HepG2 (cell line): ENCODE data around the gene SCFD2. TPM values are rescaled to one million over a fixed set of nuclear protein-coding genes. Genes with fewer than 3 reads are reported as not detected.

Experiments
- ATAC-seq: fragments of 200-7000 bp; cut with Tn5 transposase; 3 replicates; pipeline ENCODE4 v1.9.1; 2020; ENCODE audit warnings: mild to moderate bottlenecking, moderate library complexity
- BruUV-seq: library from RNA; stranded (reverse); fragments of 400-500 nt; replicated peaks from 2 replicates; lab custom pipeline; 2021; lab: Mats Ljungman, UMichigan
- CTCF ChIA-PET: fragments of 300-600 bp; formaldehyde crosslinking; extraction: SDS; loops from one replicate; lab custom pipeline; 2021; ENCODE audit warnings: low total read pairs, inconsistent platforms, low intra/inter-chr PET ratio; lab: Yijun Ruan, JAX
- POLR2A ChIA-PET: fragments of 350-600 bp; sonication (Branson Sonifier 250); formaldehyde crosslinking; loops from one replicate; lab custom pipeline; 2020; ENCODE audit warnings: antibody characterized with exemption, inconsistent platforms; lab: Yijun Ruan, JAX
- DNase-seq: peaks from one replicate; pipeline ENCODE4 v3.0.0-alpha.2; 2015; ENCODE audit warnings: low spot score
- FAIRE-seq: peaks from 3 replicates; lab custom pipeline; 2011; peaks lifted over from hg19 to GRCh38; lab: Jason Lieb, UNC
- H2AFZ ChIP-seq: one replicate; pipeline ENCODE4 v1.6.1; 2011; ENCODE audit warnings: low read length, inconsistent platforms
- H3K27ac ChIP-seq: fragments of 300-600 bp; 3 replicates; pipeline ENCODE4 v1.8.0; 2011; ENCODE audit warnings: mixed run types, mild to moderate bottlenecking, mixed read lengths, low read length, inconsistent platforms; ENCODE audit not compliant: insufficient read depth; ENCODE audit errors: extremely low read length
- H3K27me3 ChIP-seq, 2 experiments: fragments of 200-600 bp in 1 of 2; 2 replicates in 1 of 2; 3 replicates in 1 of 2; pipeline versions ENCODE4 v1.6.0 to v1.8.0; 2011; ENCODE audit warnings: low read length in 2 of 2, mild to moderate bottlenecking in 2 of 2, moderate library complexity in 2 of 2, inconsistent platforms in 1 of 2; ENCODE audit not compliant: insufficient read depth in 2 of 2, control insufficient read depth in 1 of 2
- H3K36me3 ChIP-seq, 2 experiments: fragments of 200-600 bp in 1 of 2; replicated peaks in 1 of 2; 2 replicates in 1 of 2; 3 replicates in 1 of 2; pipeline versions ENCODE4 v1.5.1 to v1.8.0; 2011; ENCODE audit warnings: low read length in 2 of 2, inconsistent platforms in 1 of 2; ENCODE audit not compliant: insufficient read depth in 2 of 2, control insufficient read depth in 1 of 2
- H3K4me1 ChIP-seq: 2 replicates; pipeline ENCODE4 v1.5.1; 2012; ENCODE audit warnings: low read length, inconsistent platforms; ENCODE audit not compliant: insufficient read depth
- H3K4me2 ChIP-seq: 2 replicates; pipeline ENCODE4 v1.6.0; 2011; ENCODE audit warnings: low read depth, low read length, inconsistent platforms
- H3K4me3 ChIP-seq, 3 experiments: fragments of 200-600 bp in 1 of 3; sonication (generic), shearing (Covaris generic) in 1 of 3; replicated peaks in 1 of 3; 2 replicates each; pipeline ENCODE4 v1.5.1; 2011 to 2016; ENCODE audit warnings: low read length in 3 of 3, inconsistent platforms in 2 of 3, low read depth in 2 of 3, mild to moderate bottlenecking in 2 of 3, control low read depth in 1 of 3, mixed read lengths in 1 of 3; ENCODE audit not compliant: insufficient read depth in 1 of 3
- H3K79me2 ChIP-seq: one replicate; pipeline ENCODE4 v1.6.1; 2011; ENCODE audit warnings: low read length, inconsistent platforms; ENCODE audit not compliant: insufficient read depth
- H3K9ac ChIP-seq: 2 replicates; pipeline ENCODE4 v1.6.0; 2011; ENCODE audit warnings: mild to moderate bottlenecking, low read depth, low read length, inconsistent platforms; ENCODE audit not compliant: insufficient read depth
- H3K9me3 ChIP-seq: 2 replicates; pipeline ENCODE4 v1.5.1; 2012; ENCODE audit warnings: mild to moderate bottlenecking, low read length
- H4K20me1 ChIP-seq: 2 replicates; pipeline ENCODE4 v1.6.0; 2011; ENCODE audit warnings: inconsistent platforms, mild to moderate bottlenecking, low read length, moderate library complexity; ENCODE audit not compliant: insufficient read depth
- ASH2L ChIP-seq: fragments of 300-600, 200-600 bp; sonication (generic); IDR thresholded peaks from 2 replicates; pipeline ENCODE4 v1.7.0; 2017; ENCODE audit warnings: low read depth, mild to moderate bottlenecking, moderate library complexity, mixed read lengths, low read length; ENCODE audit not compliant: insufficient read length
- ATM ChIP-seq: fragments of 450-650 bp; IDR thresholded peaks from 2 replicates; pipeline ENCODE4 v1.7.1; 2017; ENCODE audit warnings: mild to moderate bottlenecking, borderline replicate concordance
- GATAD2A ChIP-seq: IDR thresholded peaks from 2 replicates; pipeline ENCODE4 v1.6.1; 2016
- HNF4A ChIP-seq: sonication (generic); formaldehyde crosslinking; IDR thresholded peaks from 2 replicates; pipeline ENCODE4 v1.4.0; 2020; ENCODE audit warnings: missing genetic modification reagents
- IRX3 ChIP-seq: sonication (generic); formaldehyde crosslinking; IDR thresholded peaks from 2 replicates; pipeline ENCODE4 v1.8.1; 2023; ENCODE audit warnings: mild to moderate bottlenecking, low read depth, missing genetic modification reagents, borderline replicate concordance
- ISL2 ChIP-seq: sonication (generic); formaldehyde crosslinking; IDR thresholded peaks from 2 replicates; pipeline ENCODE4 v1.5.0; 2020; ENCODE audit warnings: missing genetic modification reagents
- NR2C2 ChIP-seq: sonication (generic); formaldehyde crosslinking; IDR thresholded peaks from 2 replicates; pipeline ENCODE4 v1.4.0; 2020; ENCODE audit warnings: missing genetic modification reagents, mild to moderate bottlenecking, moderate library complexity, borderline replicate concordance
- RFX3 ChIP-seq: IDR thresholded peaks from 2 replicates; pipeline ENCODE4 v1.6.1; 2016; ENCODE audit warnings: missing biosample characterization, missing genetic modification reagents
- ZNF382 ChIP-seq: sonication (generic); formaldehyde crosslinking; IDR thresholded peaks from 2 replicates; pipeline ENCODE4 v1.5.0; 2020; ENCODE audit warnings: missing genetic modification reagents, mild to moderate bottlenecking, borderline replicate concordance
- WGBS: methylation state at CpG from one replicate; pipeline ENCODE4 v1.1.6; 2017; ENCODE audit warnings: low lambda C conversion rate; 5-methylcytosine and 5-hydroxymethylcytosine counted together
- in situ Hi-C: cut with HindIII; loops from 2 replicates; pipeline ENCODE4 v1.10.0; 2017; ENCODE audit warnings: low pct_unique_long_range_greater_than_20kb; ENCODE audit not compliant: extremely low pct_ligation_motif_present
- intact Hi-C: fragments of 100-400 bp; cut with micrococcal nuclease; formaldehyde crosslinking; loops from one replicate; pipeline ENCODE4 v1.10.0; 2022; ENCODE audit not compliant: unreplicated experiment
- polyA plus RNA-seq, 8 experiments: library from polyadenylated mRNA; depleted of rRNA in 3 of 8; stranded (reverse) in 7 of 8; unstranded in 1 of 8; fragments of >200 nt; fragmentation: Illumina TruSeq in 4 of 8; extraction: Trizol in 4 of 8; gene quantifications; 2 replicates each; pipeline versions ENCODE4 v1.2.1 to v1.2.3, GENCODE V29; 2011 to 2016; ENCODE audit warnings: low read depth in 4 of 8, missing spikeins in 1 of 8, mixed read lengths in 1 of 8; ENCODE audit not compliant: insufficient read depth in 1 of 8
- total RNA-seq, 5 experiments: library from RNA; depleted of rRNA; stranded (reverse); fragments of >200 nt; fragmentation: Illumina TruSeq; extraction: Trizol; gene quantifications; 2 replicates each; pipeline ENCODE4 v1.2.3, GENCODE V29; 2016; ENCODE audit warnings: low read depth in 1 of 5
- TF ChIP-seq, protein P1 (sequence below): sonication (generic); formaldehyde crosslinking; IDR thresholded peaks from 2 replicates; pipeline ENCODE4 v1.8.1; 2023; ENCODE audit warnings: missing genetic modification reagents, mild to moderate bottlenecking, borderline replicate concordance
- TF ChIP-seq, protein P2 (sequence below): sonication (generic); formaldehyde crosslinking; IDR thresholded peaks from 2 replicates; pipeline ENCODE4 v1.8.1; 2023; ENCODE audit warnings: mild to moderate bottlenecking, missing genetic modification reagents, borderline replicate concordance
- TF ChIP-seq, protein P3 (sequence below): IDR thresholded peaks from 2 replicates; pipeline ENCODE4 v1.6.1; 2016; ENCODE audit warnings: low read depth
- TF ChIP-seq, protein P4 (sequence below): IDR thresholded peaks from 2 replicates; pipeline ENCODE4 v1.6.1; 2012; ENCODE audit warnings: low read depth, low read length, improper control_type of control experiment

Gene SCFD2
- total and polyA plus RNA-seq, 2 of the 13 experiments (the other 11 are each of a cell fraction or from before 2014, with no cell fraction given), result 4.6 to 15.6 TPM

DNA sequence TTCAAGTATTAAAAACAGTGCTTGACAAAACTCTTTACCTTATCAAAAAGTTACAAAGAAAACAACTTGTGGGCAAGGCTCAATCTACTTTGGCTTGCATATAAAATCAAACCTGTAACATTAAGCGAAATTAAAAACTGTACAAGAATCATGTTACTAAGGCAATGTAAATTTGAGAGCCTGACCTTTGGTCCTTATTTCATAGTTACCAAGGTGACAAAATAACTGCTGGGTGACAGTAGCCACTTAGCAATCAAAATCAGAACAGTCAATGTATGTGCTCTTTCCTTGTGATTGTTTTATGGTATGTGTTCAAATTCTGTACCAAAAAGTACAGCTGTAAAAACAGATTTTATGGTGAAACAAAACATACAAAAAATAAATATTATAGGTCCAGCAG is 299.7 kb downstream of the SCFD2 start:
- no peak; the same call in 2 of the 3 replicates for ATAC-seq
- FAIRE-seq, result peak; percentile 23
- H3K27me3 ChIP-seq, result no peaks in the 10 kb centered on the region
- in situ Hi-C loops, result no loop called here
- H3K9me3 ChIP-seq, result peaks cover 9% of the 10 kb centered on the region; the same call in 1 of the 2 replicates
- no peak overlapping the region for H3K4me2 ChIP-seq
- peak; percentile 12 for DNase-seq
- no peak overlapping the region for H2AFZ ChIP-seq
- H3K36me3 ChIP-seq, result no peaks in the 10 kb centered on the region
- H3K4me1 ChIP-seq, result peaks cover 28% of the 10 kb centered on the region
- no TSS peak for BruUV-seq
- H3K4me3 ChIP-seq, result no peak overlapping the region
- TF ChIP-seq HNF4A (CRISPR knock-in tag) (peak; percentile 7; the same call in 1 of the 2 replicates), ASH2L (peak; percentile 54), ATM (no peak), ISL2 (CRISPR knock-in tag) (no peak), IRX3 (CRISPR knock-in tag) (no peak), RFX3 (CRISPR knock-in tag) (peak; percentile 54), NR2C2 (no peak), GATAD2A (CRISPR knock-in tag) (no peak), ZNF382 (CRISPR knock-in tag) (no peak)
- TF ChIP-seq, protein P1, sequence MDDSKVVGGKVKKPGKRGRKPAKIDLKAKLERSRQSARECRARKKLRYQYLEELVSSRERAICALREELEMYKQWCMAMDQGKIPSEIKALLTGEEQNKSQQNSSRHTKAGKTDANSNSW, result no peak
- TF ChIP-seq, protein P2, sequence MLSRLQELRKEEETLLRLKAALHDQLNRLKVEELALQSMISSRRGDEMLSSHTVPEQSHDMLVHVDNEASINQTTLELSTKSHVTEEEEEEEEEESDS, result no peak
- TF ChIP-seq, protein P3, sequence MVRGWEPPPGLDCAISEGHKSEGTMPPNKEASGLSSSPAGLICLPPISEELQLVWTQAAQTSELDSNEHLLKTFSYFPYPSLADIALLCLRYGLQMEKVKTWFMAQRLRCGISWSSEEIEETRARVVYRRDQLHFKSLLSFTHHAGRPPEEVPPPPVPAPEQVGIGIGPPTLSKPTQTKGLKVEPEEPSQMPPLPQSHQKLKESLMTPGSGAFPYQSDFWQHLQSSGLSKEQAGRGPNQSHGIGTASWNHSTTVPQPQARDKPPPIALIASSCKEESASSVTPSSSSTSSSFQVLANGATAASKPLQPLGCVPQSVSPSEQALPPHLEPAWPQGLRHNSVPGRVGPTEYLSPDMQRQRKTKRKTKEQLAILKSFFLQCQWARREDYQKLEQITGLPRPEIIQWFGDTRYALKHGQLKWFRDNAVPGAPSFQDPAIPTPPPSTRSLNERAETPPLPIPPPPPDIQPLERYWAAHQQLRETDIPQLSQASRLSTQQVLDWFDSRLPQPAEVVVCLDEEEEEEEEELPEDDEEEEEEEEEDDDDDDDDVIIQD (CRISPR knock-in tag), result no peak
- TF ChIP-seq, protein P4, sequence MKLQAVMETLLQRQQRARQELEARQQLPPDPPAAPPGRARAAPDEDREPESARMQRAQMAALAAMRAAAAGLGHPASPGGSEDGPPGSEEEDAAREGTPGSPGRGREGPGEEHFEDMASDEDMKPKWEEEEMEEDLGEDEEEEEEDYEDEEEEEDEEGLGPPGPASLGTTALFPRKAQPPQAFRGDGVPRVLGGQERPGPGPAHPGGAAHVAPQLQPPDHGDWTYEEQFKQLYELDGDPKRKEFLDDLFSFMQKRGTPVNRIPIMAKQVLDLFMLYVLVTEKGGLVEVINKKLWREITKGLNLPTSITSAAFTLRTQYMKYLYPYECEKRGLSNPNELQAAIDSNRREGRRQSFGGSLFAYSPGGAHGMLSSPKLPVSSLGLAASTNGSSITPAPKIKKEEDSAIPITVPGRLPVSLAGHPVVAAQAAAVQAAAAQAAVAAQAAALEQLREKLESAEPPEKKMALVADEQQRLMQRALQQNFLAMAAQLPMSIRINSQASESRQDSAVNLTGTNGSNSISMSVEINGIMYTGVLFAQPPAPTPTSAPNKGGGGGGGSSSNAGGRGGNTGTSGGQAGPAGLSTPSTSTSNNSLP, result peak; percentile 62
- CTCF ChIA-PET, result no interaction called here
- H3K79me2 ChIP-seq, result no peaks in the 10 kb centered on the region
- POLR2A ChIA-PET, result no interaction called here
- no peaks in the 10 kb centered on the region for H4K20me1 ChIP-seq
- peak overlapping the region; percentile 22 for H3K27ac ChIP-seq
- no peak overlapping the region for H3K9ac ChIP-seq
- intact Hi-C loops, result loop anchor here (5.0 kb wide), 1 partner anchor 121 kb away; no protein-coding TSS in a partner anchor
- WGBS, result 100% methylated on average over 1 of the region's 1 CpG
